Measurements from ENCODE around the gene NHP2.
"Not testable (repeated sequence)": the region's sequence is repeated elsewhere in the genome, so short reads cannot be mapped to it uniquely, and the experiment has no call there.

The NHP2 gene

GRCh38 chr5:178153530-178154340, at the start of gene NHP2:
TSS of gene NHP2 (minus strand) at chr5:178153885. CDS start at chr5:178153817, 68 bp downstream.
- DNase-seq (ENCODE audit: low spot score) = peak; percentile 99

DNA sequence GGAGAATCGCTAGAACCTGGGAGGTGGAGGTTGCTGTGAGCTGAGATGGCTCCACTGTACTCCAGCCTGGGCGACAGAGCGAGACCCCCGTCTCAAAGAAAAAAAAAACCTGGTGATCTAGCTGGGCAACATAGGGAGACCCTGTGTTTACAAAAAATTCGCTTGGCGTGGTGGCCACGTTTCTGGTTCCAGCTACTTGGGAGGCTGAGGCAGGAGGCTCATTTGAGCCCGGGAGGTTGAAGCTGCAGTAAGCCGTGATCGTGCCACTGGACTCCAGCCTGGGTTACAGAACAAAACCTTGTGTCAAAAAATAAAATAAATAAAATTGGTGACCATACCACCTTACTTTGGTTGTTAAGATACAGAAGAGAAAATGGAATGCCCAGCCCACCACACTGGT, 48.9 kb upstream of the NHP2 start:
- DNase-seq (ENCODE audit: low spot score) = no peak

- no peak for DNase-seq (ENCODE audit: low spot score)
Observed at GRCh38 chr5:178201927-178202235, 48.2 kb upstream of the NHP2 start.

DNA sequence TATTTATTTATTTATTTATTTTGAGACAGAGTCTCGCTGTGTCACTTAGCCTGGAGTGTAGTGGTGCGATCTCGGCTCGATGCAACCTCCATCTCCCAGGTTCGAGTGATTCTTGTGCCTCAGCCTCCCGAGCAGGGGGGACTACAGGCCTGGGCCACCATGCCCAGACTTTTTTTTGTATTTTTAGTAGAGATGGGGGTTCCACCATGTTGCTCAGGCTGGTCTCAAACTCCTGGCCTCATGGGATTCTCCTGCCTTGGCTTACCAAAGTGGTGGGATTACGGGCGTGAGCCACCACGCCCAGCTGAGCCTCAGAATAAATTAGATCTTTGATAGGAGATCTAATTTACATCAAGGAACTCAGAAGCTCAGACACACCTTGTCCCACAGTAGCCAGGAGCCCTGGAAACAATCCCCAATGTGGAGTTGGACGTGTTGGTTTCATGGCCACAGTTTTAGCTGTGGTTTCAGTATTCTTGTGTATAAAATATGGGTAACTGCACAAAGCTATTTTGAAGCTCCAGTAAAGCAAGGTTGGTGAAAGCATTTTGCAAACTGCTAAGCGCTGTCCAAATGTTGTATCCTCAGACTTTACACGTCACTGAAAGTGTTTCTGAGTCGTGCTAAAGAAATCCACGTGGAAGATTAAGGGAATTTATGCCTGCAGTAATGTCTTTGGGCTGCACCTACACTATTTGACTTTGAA, 47.7 kb upstream of the NHP2 start:
- peak; percentile 27 for DNase-seq (ENCODE audit: low spot score)

DNA sequence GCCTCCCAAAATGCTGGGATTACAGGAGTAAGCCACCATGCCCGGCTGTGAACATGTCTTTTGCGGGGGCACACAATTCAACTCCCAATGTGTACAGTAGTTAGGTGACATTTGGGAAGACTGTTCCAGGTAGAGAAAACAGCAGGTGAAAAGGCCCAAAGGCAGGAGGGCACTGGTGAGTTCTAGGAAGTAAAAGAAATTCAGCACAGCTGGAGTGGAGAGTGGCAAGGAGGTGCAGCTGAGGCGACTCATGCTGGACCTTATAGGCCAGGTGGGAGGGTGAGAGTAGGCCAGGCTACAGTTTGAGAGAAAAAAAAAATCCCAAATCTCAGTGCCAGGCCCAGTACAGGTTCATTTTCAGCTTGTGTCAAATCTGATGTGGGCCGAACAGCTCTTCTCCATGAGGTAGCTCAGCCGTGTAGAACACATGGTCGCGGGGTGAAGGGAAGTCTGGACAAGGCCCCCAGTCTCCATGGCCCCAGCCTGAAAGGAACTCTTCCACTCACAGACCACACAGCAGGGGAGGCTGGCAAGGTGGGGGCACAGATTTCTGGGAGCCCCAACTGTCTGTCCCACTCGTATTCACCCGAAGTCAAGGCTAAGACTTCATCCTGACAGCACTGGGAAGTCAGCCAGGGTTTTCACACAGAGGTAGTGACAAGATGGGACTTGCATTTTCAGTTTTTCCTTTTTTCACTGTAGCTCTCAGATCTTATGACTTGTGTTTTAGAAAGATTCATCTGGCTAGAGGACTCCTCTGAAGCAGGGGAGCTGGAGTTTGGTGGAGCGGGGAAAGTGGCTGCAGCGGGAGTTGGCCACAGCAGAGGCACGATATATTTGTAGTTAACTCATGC, 46.1 kb upstream of the NHP2 start:
- no peak for DNase-seq (ENCODE audit: low spot score)

DNA sequence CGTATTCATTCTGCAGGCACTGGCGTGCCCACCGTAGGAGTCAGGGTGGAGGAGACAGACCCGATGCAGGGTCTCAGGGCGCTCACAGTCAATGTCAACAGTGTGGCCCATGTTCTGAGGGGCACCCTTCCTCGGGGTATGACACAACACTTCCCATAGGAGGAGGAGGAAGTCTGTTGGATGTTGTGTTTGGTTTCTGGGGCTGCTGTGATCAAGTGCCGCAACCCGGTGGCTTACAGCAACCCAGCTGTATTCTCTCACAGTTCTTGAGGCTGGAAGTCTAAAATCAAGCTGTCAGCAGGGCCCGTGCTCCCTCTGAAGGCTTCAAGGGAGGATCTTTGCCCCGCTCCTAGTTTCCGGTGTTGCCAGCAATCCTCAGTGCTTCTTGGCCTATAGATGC, 45.0 kb upstream of the NHP2 start:
- no peak for DNase-seq (ENCODE audit: low spot score)

DNA sequence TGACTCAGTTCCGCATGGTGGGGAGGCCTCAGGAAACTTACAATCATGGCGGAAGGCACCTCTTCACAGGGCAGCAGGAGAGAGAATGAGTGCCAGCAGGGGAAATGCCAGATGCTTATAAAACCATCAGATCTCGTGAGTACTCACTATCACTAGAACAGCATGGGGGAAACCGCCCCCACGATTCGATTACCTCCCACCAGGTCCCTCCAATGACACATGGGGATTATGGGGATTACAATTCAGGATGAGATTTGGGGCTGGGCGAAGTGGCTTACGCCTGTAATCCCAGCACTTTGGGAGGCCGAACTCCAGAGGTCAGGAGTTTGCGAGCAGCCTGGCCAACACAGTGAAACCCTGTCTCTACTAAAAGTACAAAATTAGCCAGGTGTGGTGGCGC, 44.5 kb upstream of the NHP2 start:
- DNase-seq (ENCODE audit: low spot score) = not testable (repeated sequence)

DNA sequence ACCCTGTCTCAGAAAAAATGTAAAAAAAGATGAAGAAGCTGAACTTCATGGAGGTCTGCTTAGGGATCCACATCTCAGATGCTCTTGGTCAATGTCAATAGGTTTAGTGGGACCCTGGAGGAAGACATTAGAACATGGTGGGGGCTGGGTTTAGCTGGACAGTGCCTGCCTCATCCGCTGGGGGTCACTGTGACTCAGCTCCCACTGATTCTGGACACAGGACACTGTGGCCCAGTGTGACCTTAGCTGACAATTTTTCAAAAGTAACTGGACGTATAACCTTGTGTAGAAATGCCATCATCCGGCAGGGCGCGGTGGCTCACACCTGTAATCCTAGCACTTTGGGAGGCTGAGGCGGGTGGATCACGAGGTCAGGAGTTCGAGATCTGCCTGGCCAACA, 43.3 kb upstream of the NHP2 start:
- no peak for DNase-seq (ENCODE audit: low spot score)

GRCh38 chr5:178196281-178196812, 42.7 kb upstream of the NHP2 start:
- DNase-seq (ENCODE audit: low spot score) = no peak

- no peak for DNase-seq (ENCODE audit: low spot score)
Observed at GRCh38 chr5:178194026-178194425, 40.3 kb upstream of the NHP2 start.

GRCh38 chr5:178193251-178193809, 39.6 kb upstream of the NHP2 start:
- no peak for DNase-seq (ENCODE audit: low spot score)

DNA sequence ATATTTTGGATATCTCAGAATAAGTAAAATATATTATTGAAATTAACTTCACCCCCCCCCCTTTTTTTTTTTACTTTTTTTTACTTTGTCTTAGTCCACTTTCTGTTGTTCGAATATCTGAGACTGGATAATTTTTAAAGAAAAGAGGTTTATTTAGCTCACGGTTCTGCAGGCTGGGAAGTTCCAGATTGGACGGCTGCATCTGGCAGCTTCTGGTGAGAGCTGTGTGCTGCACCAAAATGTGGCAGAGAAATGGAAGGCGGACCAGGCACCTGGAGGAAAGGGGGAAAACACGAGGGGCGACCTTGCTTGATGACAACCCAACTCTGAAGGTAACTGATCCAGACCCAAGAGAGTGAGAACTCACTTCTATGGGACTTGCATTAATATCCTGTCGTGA, 39.1 kb upstream of the NHP2 start:
- no peak for DNase-seq (ENCODE audit: low spot score)

GRCh38 chr5:178192244-178192643, 38.6 kb upstream of the NHP2 start:
- DNase-seq (ENCODE audit: low spot score) = no peak

DNA sequence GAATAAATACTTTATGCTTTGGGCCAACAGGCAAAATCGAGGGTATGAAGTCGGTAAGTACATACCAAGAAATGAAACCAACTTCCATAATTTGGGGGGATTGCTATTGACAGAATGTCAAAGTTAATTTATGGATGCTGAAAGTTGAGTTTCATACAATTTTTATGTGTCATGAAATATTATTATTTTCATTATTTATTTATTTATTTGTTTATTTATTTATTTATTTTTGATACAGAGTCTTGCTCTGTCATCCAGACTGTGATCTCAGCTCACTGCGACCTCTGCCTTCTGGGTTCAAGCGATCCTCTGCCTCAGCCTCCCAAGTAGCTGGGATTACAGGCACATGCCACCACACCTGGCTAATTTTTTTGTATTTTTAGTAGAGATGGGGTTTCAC, 38.0 kb upstream of the NHP2 start:
- no peak for DNase-seq (ENCODE audit: low spot score)

DNA sequence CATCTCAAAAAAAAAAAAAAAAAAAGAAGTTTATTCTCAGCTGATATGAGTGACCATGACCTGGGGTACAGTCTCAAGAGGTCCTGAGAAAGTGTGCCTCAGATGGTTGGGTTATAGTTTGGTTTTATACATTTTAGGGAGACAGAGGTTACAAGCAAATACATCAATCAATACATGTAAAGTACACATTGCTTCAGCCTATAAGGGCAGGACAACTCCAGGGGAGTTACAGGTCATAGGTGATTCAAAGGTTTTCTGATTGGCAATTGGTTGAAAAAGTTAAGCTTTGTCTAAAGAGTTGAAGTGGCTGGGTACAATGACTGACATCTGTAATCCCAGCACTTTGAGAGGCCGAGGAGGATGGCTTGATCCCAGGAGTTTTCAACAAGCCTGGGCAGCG, 35.7 kb upstream of the NHP2 start:
- DNase-seq (ENCODE audit: low spot score) = no peak

- DNase-seq (ENCODE audit: low spot score) = no peak
Observed at GRCh38 chr5:178187014-178187413, 33.3 kb upstream of the NHP2 start, which contains the start of gene GMCL2. TSS of gene GMCL2 (minus strand) at chr5:178187371. CDS start at chr5:178187299, 72 bp downstream.

GRCh38 chr5:178186427-178186826, 32.7 kb upstream of the NHP2 start:
- no peak for DNase-seq (ENCODE audit: low spot score)

DNA sequence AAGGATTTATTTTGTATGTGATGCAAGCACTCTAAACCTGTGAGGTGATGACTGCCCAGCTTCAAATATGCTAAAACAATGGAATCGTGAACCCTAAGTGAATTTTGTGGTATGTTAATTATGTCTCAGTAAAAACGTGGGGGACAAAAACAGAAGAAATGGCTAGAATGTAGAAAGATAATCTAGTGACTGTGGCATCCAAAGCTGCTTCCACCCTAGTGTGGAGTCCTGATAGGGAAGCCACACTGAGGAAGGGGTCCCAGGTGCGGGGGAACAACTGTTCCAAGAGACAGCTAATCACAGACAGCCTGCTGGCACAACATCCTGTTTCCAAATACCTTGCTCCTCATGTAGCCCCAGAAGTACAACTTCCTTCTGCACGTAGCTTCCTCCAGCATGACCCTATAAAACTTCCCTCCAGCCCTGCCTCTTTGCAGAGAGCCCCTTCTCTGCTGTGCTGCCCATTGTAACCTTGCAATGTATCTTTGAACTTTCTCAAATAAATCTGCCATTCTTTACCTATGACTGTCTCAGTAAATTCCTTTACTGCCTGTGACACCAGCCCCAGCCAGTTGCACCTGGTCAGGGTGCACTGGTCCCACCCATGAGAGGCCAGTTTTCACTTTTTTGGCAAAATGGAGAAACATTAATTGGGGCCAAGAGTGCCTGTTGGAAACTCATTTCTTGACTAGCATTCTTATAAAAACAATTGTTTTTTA, 28.6 kb upstream of the NHP2 start:
- DNase-seq (ENCODE audit: low spot score) = no peak

DNA sequence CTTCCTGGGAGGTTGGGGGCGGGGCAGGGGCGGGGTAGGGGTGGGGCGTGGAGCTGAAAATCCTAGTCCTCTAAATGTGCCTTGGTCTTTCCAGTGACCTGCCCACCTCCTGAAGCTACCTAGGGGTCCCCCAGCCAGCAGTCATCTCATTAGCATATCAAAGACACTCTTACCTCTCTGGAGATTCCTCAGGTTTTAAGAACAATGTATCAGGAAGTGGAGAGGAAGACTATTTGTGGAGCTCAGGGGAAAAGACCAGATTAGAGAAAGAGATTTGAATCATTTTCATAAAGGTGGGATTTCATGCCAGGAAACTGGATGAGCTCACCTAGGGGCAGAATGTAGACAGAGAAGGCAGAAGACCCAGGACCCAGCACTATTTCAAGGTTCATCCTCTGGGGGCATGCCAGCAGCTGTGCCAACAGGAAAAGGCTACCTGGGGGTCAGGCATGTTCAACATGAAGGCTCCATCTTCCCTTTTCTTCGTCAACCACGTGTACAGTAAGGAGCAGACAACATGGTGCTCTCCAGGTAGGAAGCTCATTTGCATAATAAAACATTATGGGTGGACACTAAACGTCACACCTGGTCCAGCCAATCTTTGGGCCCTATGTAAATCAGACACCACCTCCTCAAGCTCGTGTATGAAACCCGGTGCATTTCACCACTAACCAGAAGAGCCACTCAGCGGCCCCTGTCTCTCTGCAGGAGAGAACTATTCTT, 26.6 kb upstream of the NHP2 start:
- no peak for DNase-seq (ENCODE audit: low spot score)

DNA sequence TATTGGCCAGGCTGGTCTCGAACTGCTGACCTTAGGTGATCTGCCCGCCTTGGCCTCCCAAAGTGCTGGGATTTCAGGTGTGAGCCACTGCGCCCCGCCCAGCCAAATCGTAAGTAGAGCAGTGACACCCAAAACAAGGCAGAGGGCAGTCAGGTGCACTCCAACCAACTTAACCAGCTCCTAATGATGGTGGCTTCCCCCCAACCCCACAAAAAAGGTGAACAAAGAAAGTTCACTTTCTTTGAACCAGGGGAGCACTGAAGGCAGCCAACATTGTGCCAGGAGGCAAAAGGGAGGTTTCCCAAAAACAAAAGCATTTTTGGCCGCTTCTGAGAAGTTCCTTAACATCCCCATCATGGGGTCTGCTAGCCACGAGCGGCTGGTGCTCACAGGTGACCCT, 23.9 kb upstream of the NHP2 start:
- DNase-seq (ENCODE audit: low spot score) = no peak

GRCh38 chr5:178176791-178177190, 23.1 kb upstream of the NHP2 start:
- no peak for DNase-seq (ENCODE audit: low spot score)

Data from kidney tubule cell (primary cell).